HepG2 (cell line): ENCODE data around the gene ATG16L1. TPM values are rescaled to one million over a fixed set of nuclear protein-coding genes. Genes with fewer than 3 reads are reported as not detected.

Experiments
- ATAC-seq: fragments of 200-7000 bp; cut with Tn5 transposase; 3 replicates; pipeline ENCODE4 v1.9.1; 2020; ENCODE audit warnings: mild to moderate bottlenecking, moderate library complexity
- BruUV-seq: library from RNA; stranded (reverse); fragments of 400-500 nt; replicated peaks from 2 replicates; lab custom pipeline; 2021; lab: Mats Ljungman, UMichigan
- CTCF ChIA-PET: fragments of 300-600 bp; formaldehyde crosslinking; extraction: SDS; loops from one replicate; lab custom pipeline; 2021; ENCODE audit warnings: low total read pairs, inconsistent platforms, low intra/inter-chr PET ratio; lab: Yijun Ruan, JAX
- POLR2A ChIA-PET: fragments of 350-600 bp; sonication (Branson Sonifier 250); formaldehyde crosslinking; loops from one replicate; lab custom pipeline; 2020; ENCODE audit warnings: antibody characterized with exemption, inconsistent platforms; lab: Yijun Ruan, JAX
- DNase-seq: peaks from one replicate; pipeline ENCODE4 v3.0.0-alpha.2; 2015; ENCODE audit warnings: low spot score
- FAIRE-seq: peaks from 3 replicates; lab custom pipeline; 2011; peaks lifted over from hg19 to GRCh38; lab: Jason Lieb, UNC
- H2AFZ ChIP-seq: one replicate; pipeline ENCODE4 v1.6.1; 2011; ENCODE audit warnings: low read length, inconsistent platforms
- H3K27ac ChIP-seq: fragments of 300-600 bp; 3 replicates; pipeline ENCODE4 v1.8.0; 2011; ENCODE audit warnings: mixed run types, mild to moderate bottlenecking, mixed read lengths, low read length, inconsistent platforms; ENCODE audit not compliant: insufficient read depth; ENCODE audit errors: extremely low read length
- H3K27me3 ChIP-seq, 2 experiments: fragments of 200-600 bp in 1 of 2; 2 replicates in 1 of 2; 3 replicates in 1 of 2; pipeline versions ENCODE4 v1.6.0 to v1.8.0; 2011; ENCODE audit warnings: low read length in 2 of 2, mild to moderate bottlenecking in 2 of 2, moderate library complexity in 2 of 2, inconsistent platforms in 1 of 2; ENCODE audit not compliant: insufficient read depth in 2 of 2, control insufficient read depth in 1 of 2
- H3K36me3 ChIP-seq, 2 experiments: fragments of 200-600 bp in 1 of 2; replicated peaks in 1 of 2; 2 replicates in 1 of 2; 3 replicates in 1 of 2; pipeline versions ENCODE4 v1.5.1 to v1.8.0; 2011; ENCODE audit warnings: low read length in 2 of 2, inconsistent platforms in 1 of 2; ENCODE audit not compliant: insufficient read depth in 2 of 2, control insufficient read depth in 1 of 2
- H3K4me1 ChIP-seq: 2 replicates; pipeline ENCODE4 v1.5.1; 2012; ENCODE audit warnings: low read length, inconsistent platforms; ENCODE audit not compliant: insufficient read depth
- H3K4me2 ChIP-seq: 2 replicates; pipeline ENCODE4 v1.6.0; 2011; ENCODE audit warnings: low read depth, low read length, inconsistent platforms
- H3K4me3 ChIP-seq, 3 experiments: fragments of 200-600 bp in 1 of 3; sonication (generic), shearing (Covaris generic) in 1 of 3; replicated peaks in 1 of 3; 2 replicates each; pipeline ENCODE4 v1.5.1; 2011 to 2016; ENCODE audit warnings: low read length in 3 of 3, inconsistent platforms in 2 of 3, low read depth in 2 of 3, mild to moderate bottlenecking in 2 of 3, control low read depth in 1 of 3, mixed read lengths in 1 of 3; ENCODE audit not compliant: insufficient read depth in 1 of 3
- H3K79me2 ChIP-seq: one replicate; pipeline ENCODE4 v1.6.1; 2011; ENCODE audit warnings: low read length, inconsistent platforms; ENCODE audit not compliant: insufficient read depth
- H3K9ac ChIP-seq: 2 replicates; pipeline ENCODE4 v1.6.0; 2011; ENCODE audit warnings: mild to moderate bottlenecking, low read depth, low read length, inconsistent platforms; ENCODE audit not compliant: insufficient read depth
- H3K9me3 ChIP-seq: 2 replicates; pipeline ENCODE4 v1.5.1; 2012; ENCODE audit warnings: mild to moderate bottlenecking, low read length
- H4K20me1 ChIP-seq: 2 replicates; pipeline ENCODE4 v1.6.0; 2011; ENCODE audit warnings: inconsistent platforms, mild to moderate bottlenecking, low read length, moderate library complexity; ENCODE audit not compliant: insufficient read depth
- AKAP8 ChIP-seq: sonication (generic); formaldehyde crosslinking; IDR thresholded peaks from 2 replicates; pipeline ENCODE4 v1.5.1; 2020; ENCODE audit warnings: mild to moderate bottlenecking, missing genetic modification reagents
- FOXC1 ChIP-seq: sonication (generic); formaldehyde crosslinking; IDR thresholded peaks from 2 replicates; pipeline ENCODE4 v1.8.0; 2022; ENCODE audit warnings: mild to moderate bottlenecking, missing genetic modification reagents, borderline replicate concordance
- KDM5A ChIP-seq: fragments of 200-600 bp; sonication (generic); IDR thresholded peaks from 2 replicates; pipeline ENCODE4 v1.7.0; 2018; ENCODE audit warnings: antibody characterized with exemption, mild to moderate bottlenecking, low read length, borderline replicate concordance
- NR2C2 ChIP-seq: sonication (generic); formaldehyde crosslinking; IDR thresholded peaks from 2 replicates; pipeline ENCODE4 v1.4.0; 2020; ENCODE audit warnings: missing genetic modification reagents, mild to moderate bottlenecking, moderate library complexity, borderline replicate concordance
- PITX1 ChIP-seq: sonication (generic); formaldehyde crosslinking; IDR thresholded peaks from 2 replicates; pipeline ENCODE4 v1.5.1; 2020; ENCODE audit warnings: mild to moderate bottlenecking, missing genetic modification reagents
- PPARG ChIP-seq: conservative IDR thresholded peaks from 2 replicates; pipeline ENCODE4 v1.6.1; 2016; ENCODE audit warnings: missing biosample characterization, missing genetic modification reagents
- SP2 ChIP-seq: sonication (generic); formaldehyde crosslinking; IDR thresholded peaks from 2 replicates; pipeline ENCODE4 v1.5.1; 2020; ENCODE audit warnings: mild to moderate bottlenecking, missing genetic modification reagents
- ZKSCAN8 ChIP-seq: IDR thresholded peaks from 2 replicates; pipeline ENCODE4 v1.6.1; 2016; ENCODE audit warnings: borderline replicate concordance, missing genetic modification reagents, missing compliant biosample characterization
- ZNF10 ChIP-seq: sonication (generic); formaldehyde crosslinking; IDR thresholded peaks from 2 replicates; pipeline ENCODE4 v1.4.0; 2020; ENCODE audit warnings: mild to moderate bottlenecking, low read depth, missing genetic modification reagents, borderline replicate concordance
- ZNF160 ChIP-seq: sonication (generic); formaldehyde crosslinking; IDR thresholded peaks from 2 replicates; pipeline ENCODE4 v1.8.0; 2022; ENCODE audit warnings: mild to moderate bottlenecking, inconsistent platforms, missing genetic modification reagents
- ZNF552 ChIP-seq: sonication (generic); formaldehyde crosslinking; IDR thresholded peaks from 2 replicates; pipeline ENCODE4 v1.9.0; 2022; ENCODE audit warnings: missing genetic modification reagents, mild to moderate bottlenecking, borderline replicate concordance
- ZNF564 ChIP-seq: sonication (generic); formaldehyde crosslinking; IDR thresholded peaks from 2 replicates; pipeline ENCODE4 v1.8.1; 2023; ENCODE audit warnings: mild to moderate bottlenecking, missing genetic modification reagents
- ZNF747 ChIP-seq: sonication (generic); formaldehyde crosslinking; IDR thresholded peaks from 2 replicates; pipeline ENCODE4 v1.8.1; 2023; ENCODE audit warnings: missing genetic modification reagents, mild to moderate bottlenecking, borderline replicate concordance
- ZSCAN12 ChIP-seq: sonication (generic); formaldehyde crosslinking; IDR thresholded peaks from 2 replicates; pipeline ENCODE4 v1.9.0; 2021; ENCODE audit warnings: mild to moderate bottlenecking, missing genetic modification reagents
- WGBS: methylation state at CpG from one replicate; pipeline ENCODE4 v1.1.6; 2017; ENCODE audit warnings: low lambda C conversion rate; 5-methylcytosine and 5-hydroxymethylcytosine counted together
- in situ Hi-C: cut with HindIII; loops from 2 replicates; pipeline ENCODE4 v1.10.0; 2017; ENCODE audit warnings: low pct_unique_long_range_greater_than_20kb; ENCODE audit not compliant: extremely low pct_ligation_motif_present
- intact Hi-C: fragments of 100-400 bp; cut with micrococcal nuclease; formaldehyde crosslinking; loops from one replicate; pipeline ENCODE4 v1.10.0; 2022; ENCODE audit not compliant: unreplicated experiment
- polyA plus RNA-seq, 8 experiments: library from polyadenylated mRNA; depleted of rRNA in 3 of 8; stranded (reverse) in 7 of 8; unstranded in 1 of 8; fragments of >200 nt; fragmentation: Illumina TruSeq in 4 of 8; extraction: Trizol in 4 of 8; gene quantifications; 2 replicates each; pipeline versions ENCODE4 v1.2.1 to v1.2.3, GENCODE V29; 2011 to 2016; ENCODE audit warnings: low read depth in 4 of 8, missing spikeins in 1 of 8, mixed read lengths in 1 of 8; ENCODE audit not compliant: insufficient read depth in 1 of 8
- total RNA-seq, 5 experiments: library from RNA; depleted of rRNA; stranded (reverse); fragments of >200 nt; fragmentation: Illumina TruSeq; extraction: Trizol; gene quantifications; 2 replicates each; pipeline ENCODE4 v1.2.3, GENCODE V29; 2016; ENCODE audit warnings: low read depth in 1 of 5
- TF ChIP-seq, protein P1 (sequence below): sonication (generic); formaldehyde crosslinking; IDR thresholded peaks from 2 replicates; pipeline ENCODE4 v1.8.0; 2022; ENCODE audit warnings: mild to moderate bottlenecking, missing genetic modification reagents, moderate library complexity
- TF ChIP-seq, protein P2 (sequence below): sonication (generic); formaldehyde crosslinking; IDR thresholded peaks from 2 replicates; pipeline ENCODE4 v1.4.0; 2020; ENCODE audit warnings: missing genetic modification reagents, borderline replicate concordance

ATG16L1 gene
- total and polyA plus RNA-seq, 2 of the 13 experiments (the other 11 are each of a cell fraction or from before 2014, with no cell fraction given): 26.0 to 51.7 TPM

DNA sequence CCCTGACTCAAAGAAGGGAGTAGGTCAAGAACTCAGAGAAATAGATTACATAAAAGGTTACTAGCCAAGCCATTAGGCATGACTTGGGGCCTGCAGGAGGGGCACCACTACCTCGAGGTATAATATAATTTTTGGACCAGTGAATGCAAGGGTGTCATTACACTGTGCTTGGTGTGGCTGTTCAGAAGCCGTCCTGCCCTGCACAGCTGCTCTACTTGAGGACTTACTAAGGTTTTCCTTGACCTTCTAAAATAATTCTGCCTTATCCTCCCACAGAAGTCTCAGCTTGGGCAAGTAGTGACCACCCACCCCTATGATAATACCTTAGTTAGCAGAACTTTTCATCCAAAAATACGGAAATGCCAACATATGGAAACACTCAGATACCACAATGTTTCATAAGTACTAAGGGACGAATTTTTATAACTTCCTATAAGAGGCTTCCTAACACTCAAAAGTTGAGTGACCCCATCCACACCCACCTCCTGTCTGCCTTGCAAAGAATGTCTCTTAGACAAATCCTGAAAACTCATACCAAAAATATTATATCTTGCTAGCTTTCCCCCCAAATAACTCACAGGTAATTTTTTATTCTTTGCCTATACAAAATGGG lies 17.7 kb upstream of the ATG16L1 start:
- no peak overlapping the region for H3K27ac ChIP-seq
- H4K20me1 ChIP-seq: no peaks in the 10 kb centered on the region
- H3K27me3 ChIP-seq: peaks cover 0 to 3% of the 10 kb centered on the region in 2 experiments; a peak in 1 of 5 replicates
- TF ChIP-seq PPARG (no peak), ZNF160 (CRISPR knock-in tag) (no peak), ZKSCAN8 (CRISPR knock-in tag) (no peak), FOXC1 (CRISPR knock-in tag) (no peak), PITX1 (CRISPR knock-in tag) (no peak), NR2C2 (CRISPR knock-in tag) (no peak), ZNF10 (CRISPR knock-in tag) (no peak), SP2 (no peak), AKAP8 (CRISPR knock-in tag) (no peak), KDM5A (no peak), ZSCAN12 (CRISPR knock-in tag) (no peak), ZNF552 (CRISPR knock-in tag) (no peak), ZNF747 (CRISPR knock-in tag) (no peak), ZNF564 (CRISPR knock-in tag) (no peak)
- TF ChIP-seq, protein P1, sequence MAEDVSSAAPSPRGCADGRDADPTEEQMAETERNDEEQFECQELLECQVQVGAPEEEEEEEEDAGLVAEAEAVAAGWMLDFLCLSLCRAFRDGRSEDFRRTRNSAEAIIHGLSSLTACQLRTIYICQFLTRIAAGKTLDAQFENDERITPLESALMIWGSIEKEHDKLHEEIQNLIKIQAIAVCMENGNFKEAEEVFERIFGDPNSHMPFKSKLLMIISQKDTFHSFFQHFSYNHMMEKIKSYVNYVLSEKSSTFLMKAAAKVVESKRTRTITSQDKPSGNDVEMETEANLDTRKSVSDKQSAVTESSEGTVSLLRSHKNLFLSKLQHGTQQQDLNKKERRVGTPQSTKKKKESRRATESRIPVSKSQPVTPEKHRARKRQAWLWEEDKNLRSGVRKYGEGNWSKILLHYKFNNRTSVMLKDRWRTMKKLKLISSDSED: no peak
- TF ChIP-seq, protein P2, sequence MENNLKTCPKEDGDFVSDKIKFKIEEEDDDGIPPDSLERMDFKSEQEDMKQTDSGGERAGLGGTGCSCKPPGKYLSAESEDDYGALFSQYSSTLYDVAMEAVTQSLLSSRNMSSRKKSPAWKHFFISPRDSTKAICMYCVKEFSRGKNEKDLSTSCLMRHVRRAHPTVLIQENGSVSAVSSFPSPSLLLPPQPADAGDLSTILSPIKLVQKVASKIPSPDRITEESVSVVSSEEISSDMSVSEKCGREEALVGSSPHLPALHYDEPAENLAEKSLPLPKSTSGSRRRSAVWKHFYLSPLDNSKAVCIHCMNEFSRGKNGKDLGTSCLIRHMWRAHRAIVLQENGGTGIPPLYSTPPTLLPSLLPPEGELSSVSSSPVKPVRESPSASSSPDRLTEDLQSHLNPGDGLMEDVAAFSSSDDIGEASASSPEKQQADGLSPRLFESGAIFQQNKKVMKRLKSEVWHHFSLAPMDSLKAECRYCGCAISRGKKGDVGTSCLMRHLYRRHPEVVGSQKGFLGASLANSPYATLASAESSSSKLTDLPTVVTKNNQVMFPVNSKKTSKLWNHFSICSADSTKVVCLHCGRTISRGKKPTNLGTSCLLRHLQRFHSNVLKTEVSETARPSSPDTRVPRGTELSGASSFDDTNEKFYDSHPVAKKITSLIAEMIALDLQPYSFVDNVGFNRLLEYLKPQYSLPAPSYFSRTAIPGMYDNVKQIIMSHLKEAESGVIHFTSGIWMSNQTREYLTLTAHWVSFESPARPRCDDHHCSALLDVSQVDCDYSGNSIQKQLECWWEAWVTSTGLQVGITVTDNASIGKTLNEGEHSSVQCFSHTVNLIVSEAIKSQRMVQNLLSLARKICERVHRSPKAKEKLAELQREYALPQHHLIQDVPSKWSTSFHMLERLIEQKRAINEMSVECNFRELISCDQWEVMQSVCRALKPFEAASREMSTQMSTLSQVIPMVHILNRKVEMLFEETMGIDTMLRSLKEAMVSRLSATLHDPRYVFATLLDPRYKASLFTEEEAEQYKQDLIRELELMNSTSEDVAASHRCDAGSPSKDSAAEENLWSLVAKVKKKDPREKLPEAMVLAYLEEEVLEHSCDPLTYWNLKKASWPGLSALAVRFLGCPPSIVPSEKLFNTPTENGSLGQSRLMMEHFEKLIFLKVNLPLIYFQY (CRISPR knock-in tag): no peak
- TF ChIP-seq, all 625 proteins: peak for 0
- no TSS peak for BruUV-seq
- H3K36me3 ChIP-seq: no peaks in the 10 kb centered on the region
- intact Hi-C loops (no loop called here), in situ Hi-C loops (no loop called here)
- DNase-seq (no peak), FAIRE-seq (no peak), ATAC-seq (no peak)
- H3K79me2 ChIP-seq: no peaks in the 10 kb centered on the region
- no peak overlapping the region for H3K9ac ChIP-seq
- POLR2A ChIA-PET: no interaction called here
- H3K9me3 ChIP-seq: no peaks in the 10 kb centered on the region
- CTCF ChIA-PET: no interaction called here
- WGBS: 6% methylated on average over 4 of the region's 4 CpGs
- H3K4me3 ChIP-seq: no peak overlapping the region
- no peak overlapping the region for H2AFZ ChIP-seq
- no peak overlapping the region for H3K4me2 ChIP-seq
- peaks cover 24% of the 10 kb centered on the region for H3K4me1 ChIP-seq
